Stimulated activated CD4-positive, alpha-beta T cell treated with anti-CD3 and anti-CD28 coated beads, Interleukin-12 subunit alpha, Interleukin-12 subunit beta, amount 100 ng/mL, for 24 hours (primary cell): ENCODE results near the gene FNTB.

Source experiments
- DNase-seq, 2 experiments: peaks; one replicate each; pipeline ENCODE4 v3.0.0-alpha.2; 2020; ENCODE audit warnings: low read depth in 2 of 2

FNTB gene

GRCh38 chr14:64952598-64953309 lies 33.9 kb upstream of the FNTB start:
- no peak for DNase-seq

DNA sequence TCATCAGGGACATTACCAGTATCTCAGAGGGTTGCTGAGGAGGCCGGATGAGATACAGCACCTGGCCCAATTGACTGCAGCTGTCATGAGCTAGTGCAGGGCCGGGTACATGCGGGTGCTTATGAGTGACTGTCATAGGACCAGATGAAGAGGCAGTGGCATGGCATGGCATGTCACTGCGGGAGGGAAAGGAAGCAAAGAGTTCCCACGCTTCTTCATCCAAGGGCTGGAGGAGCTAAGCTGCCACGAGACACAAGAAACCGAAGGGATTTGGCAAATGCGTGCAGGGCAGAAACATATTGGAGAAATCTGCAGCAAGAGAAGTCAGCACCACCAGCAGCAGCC lies 33.4 kb upstream of the FNTB start:
- no peak for DNase-seq

- DNase-seq, result no peak
Measured at GRCh38 chr14:64953661-64954060, 33.0 kb upstream of the FNTB start.

- DNase-seq, result no peak
Measured at GRCh38 chr14:64954491-64955240, 32.0 kb upstream of the FNTB start.

GRCh38 chr14:64955297-64955696 lies 31.4 kb upstream of the FNTB start:
- DNase-seq, result no peak

DNA sequence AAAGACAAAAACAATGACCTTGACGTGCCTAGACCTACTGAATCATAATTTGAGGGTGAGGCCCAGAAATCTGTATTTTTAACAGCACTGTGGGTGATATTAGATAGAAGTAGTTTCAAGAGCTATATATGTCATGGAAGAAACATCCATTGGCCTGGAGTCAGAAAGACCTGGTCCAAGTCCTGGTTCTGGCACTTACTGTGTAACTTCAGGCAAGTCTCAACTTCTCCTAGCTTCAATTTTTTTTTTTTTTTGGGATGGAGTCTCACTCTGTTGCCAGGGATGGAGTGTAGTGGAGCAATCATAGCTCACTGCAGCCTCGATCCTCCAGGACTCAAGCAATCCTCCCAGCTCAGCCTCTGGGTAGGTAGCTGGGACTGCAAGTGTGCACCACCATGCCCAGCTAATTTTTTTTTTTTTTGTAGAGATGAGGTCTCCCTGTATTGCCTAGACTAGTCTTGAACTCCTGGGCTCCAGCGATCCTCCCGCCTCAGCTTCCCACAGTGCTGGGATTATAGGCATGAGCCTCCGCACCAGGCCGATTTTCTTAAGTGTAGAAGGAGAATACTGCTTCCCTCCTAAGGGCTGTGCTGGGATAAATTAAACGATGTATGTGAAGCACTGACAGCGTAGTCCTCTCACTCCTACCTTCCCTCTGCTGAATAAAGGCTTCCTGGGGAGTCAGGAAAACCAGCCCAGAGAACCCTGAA lies 29.8 kb upstream of the FNTB start:
- DNase-seq, result no peak

GRCh38 chr14:64958201-64958600 lies 28.5 kb upstream of the FNTB start:
- DNase-seq, result no peak

DNA sequence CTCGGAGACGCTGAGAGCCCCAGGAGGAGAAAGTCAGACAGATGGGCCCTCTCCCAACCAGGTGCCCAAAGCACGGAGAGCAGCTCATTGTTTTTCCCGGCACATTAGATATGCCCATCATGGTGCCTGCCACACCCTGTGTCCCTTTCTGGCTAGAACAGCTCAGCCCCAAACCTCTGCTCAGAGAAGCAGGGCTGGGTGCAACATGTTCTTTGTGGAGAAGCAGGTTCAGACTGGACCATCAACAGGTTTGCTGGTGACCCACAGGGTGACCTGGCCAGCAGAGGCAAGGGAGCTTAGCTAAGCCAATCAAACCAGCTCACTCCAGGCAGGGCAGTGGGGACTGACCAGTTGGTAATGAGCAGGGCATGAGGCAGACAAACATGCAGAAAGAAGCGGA lies 28.0 kb upstream of the FNTB start:
- DNase-seq, result no peak

DNA sequence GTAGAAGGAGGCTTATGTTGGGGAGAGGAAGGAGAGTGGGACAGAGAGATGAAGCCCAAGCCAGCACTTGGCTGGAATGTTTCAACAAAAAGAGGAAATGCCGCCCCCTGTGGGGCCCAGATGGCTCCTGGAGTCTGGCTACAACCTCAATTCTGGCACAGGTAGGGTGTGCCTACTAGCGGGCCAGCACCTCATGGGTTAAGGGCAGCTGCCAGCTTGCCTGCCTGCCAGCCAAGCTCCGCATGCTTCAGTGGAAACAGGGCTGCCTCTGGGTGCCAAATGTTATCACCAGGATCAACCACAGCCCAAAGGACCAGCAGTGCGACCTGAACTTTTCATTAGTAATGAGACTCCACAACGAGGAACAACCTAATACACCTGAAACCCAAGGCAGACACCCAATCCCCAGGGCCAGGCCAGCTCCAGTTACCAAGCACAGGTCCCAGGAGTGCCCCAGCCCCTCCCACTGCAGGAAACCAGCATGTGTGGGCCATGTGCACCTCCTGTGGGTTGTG lies 25.9 kb upstream of the FNTB start:
- no peak for DNase-seq

DNA sequence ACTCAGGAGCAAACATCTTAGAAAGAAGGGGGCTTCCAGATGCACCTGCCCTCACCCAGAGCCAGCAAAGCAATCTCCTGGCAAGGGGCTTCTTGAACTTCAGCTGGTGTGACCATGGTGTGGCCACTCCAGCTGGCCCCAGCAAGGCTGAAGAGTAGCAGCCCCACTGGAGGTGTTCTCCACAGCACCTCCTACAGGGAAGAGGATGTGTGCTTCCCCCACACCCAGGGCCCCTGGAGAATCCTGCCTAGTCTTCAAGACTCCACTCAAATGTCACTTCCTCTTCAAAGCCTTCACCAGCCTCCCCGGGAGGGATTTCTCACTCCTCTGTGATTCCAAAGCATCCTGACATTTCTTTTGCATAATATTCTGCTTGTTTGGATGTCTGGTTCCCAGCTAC lies 23.1 kb upstream of the FNTB start:
- no peak for DNase-seq

GRCh38 chr14:64965356-64966000 lies 21.2 kb upstream of the FNTB start:
- no peak for DNase-seq

DNA sequence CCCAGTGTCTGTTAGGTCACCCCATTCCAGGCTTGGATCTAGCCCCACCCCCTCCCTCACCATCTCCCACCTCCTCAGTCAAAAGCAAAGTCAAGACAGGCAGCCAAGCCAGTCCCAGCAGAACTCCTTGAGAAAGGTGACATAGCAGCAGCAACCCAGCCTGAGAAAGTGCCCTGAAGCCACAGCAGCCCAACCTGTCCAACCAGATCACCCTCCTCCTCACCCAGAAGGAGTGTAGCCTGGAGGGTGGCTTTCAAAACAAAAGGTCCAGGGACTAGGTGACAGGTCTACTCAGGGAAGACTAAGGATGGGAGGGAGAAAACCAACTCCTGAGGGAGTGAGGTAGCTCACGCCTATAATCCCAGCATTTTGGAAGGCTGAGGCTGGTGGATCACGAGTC lies 19.7 kb upstream of the FNTB start:
- no peak for DNase-seq

GRCh38 chr14:64968167-64968566 lies 18.5 kb upstream of the FNTB start:
- no peak for DNase-seq

GRCh38 chr14:64968651-64969050 lies 18.0 kb upstream of the FNTB start:
- DNase-seq, result no peak

GRCh38 chr14:64970041-64970440 lies 16.7 kb upstream of the FNTB start:
- no peak for DNase-seq

DNA sequence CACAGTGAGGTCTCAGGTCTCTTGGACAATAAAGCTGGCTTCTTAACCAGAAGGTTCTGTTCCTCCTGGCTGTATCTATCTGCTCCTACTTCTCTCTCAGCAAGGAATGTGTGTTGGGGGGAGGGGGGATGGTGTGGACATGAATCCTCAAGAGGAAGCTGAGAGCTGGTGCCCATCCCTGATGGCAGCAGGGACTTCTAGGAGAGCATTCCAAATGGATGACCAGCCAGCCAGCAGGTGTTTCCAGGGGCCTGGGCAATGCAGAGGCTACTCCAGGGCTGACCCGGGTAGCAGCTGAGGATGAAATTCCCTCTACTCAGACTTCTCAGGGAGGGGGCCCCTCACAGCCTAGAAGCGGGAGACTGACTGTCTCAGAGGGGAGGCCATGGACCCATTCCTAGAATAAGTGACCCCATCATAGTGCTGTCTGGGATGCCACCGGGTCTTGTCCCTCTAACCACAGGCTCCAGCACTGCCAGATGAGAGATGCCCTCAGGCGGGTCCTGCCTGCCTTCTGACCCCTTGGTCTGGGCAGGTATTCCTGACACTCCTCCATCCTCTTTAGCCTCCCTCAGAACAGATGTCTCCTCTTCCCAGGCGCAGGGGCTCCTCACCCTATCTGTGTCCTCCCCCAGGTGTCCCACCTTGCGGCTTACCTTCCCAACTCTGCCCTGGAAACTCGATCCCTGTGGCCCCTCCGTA lies 15.8 kb upstream of the FNTB start:
- DNase-seq, result no peak

DNA sequence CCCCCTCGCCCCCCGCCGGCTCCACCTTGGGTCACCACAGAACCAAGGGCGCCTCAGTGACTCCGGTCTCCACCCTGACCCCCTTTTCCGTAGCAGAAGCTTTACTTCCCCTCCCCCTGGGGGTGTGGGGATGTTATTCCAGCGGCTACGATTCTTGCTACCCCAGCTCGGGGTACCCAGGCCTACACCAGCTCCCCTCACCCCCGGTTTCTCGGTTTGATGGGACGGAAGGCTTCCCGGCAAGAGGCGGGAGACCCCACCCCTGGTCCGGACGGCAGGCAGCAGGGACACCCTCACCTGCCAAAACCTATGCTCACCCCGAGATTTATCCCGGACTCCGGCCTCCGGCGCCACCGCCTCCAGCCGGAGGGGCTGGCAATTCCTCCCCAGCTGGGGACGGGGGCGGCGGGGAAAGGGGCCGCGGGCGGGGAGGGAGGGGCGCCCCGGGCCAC lies 15.2 kb upstream of the FNTB start:
- no peak for DNase-seq

GRCh38 chr14:64971943-64972791 lies 14.5 kb upstream of the FNTB start, which contains the start of gene RAB15:
TSS of gene RAB15 (minus strand) at chr14:64972336. CDS start at chr14:64972076, 260 bp downstream.
- peak in 1 of 2 experiments; percentile 11 for DNase-seq

DNA sequence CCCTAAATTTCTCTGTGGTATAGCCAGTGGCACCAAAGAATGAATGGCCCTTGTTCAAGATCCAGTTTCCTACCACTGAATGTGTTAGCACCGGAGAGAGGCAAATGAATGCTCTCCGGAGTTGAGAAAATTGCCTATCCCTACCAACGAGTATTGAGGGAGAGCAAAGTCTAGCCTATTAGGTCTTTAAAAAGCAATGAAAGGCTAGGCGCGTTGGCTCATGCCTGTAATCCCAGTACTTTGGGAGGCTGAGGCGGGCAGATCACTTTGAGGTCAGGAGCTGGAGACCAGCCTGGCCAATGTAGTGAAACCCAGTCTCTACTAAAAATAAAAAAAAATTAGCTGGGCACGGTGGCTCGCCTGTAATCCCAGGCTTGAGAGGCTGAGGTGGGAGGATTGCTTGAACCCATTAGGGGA lies 13.7 kb upstream of the FNTB start:
- no peak for DNase-seq

- DNase-seq, result no peak
Measured at GRCh38 chr14:64973826-64974225, 12.9 kb upstream of the FNTB start.
